Esophagus (tissue), 2 donors: ENCODE measurements around the gene OSCP1. TPM values are rescaled to one million over a fixed set of nuclear protein-coding genes. Genes with fewer than 3 reads are reported as not detected.

Experiments
- H3K27ac ChIP-seq, 2 donors: one replicate each; pipeline ENCODE4 v1.5.1; 2013; ENCODE audit warnings: low read depth in 2 of 2, mild to moderate bottlenecking in 2 of 2, inconsistent platforms in 1 of 2, low read length in 1 of 2, moderate library complexity in 1 of 2
- H3K27me3 ChIP-seq, 2 donors: one replicate each; pipeline ENCODE4 v1.6.1; 2013; ENCODE audit warnings: low read length in 2 of 2, control low read depth in 1 of 2, mild to moderate bottlenecking in 1 of 2; ENCODE audit not compliant: insufficient read depth in 2 of 2, control insufficient read depth in 1 of 2
- H3K36me3 ChIP-seq, 2 donors: one replicate each; pipeline ENCODE4 v1.6.1; 2013; ENCODE audit warnings: low read length in 1 of 2; ENCODE audit not compliant: control insufficient read depth in 2 of 2, insufficient read depth in 2 of 2
- H3K4me1 ChIP-seq, 2 donors: one replicate each; pipeline ENCODE4 v1.6.1; 2013; ENCODE audit warnings: low read length in 1 of 2; ENCODE audit not compliant: control insufficient read depth in 2 of 2, insufficient read depth in 2 of 2
- H3K4me3 ChIP-seq, 2 donors: one replicate each; pipeline ENCODE4 v1.5.1; 2013; ENCODE audit warnings: low read length in 2 of 2, mild to moderate bottlenecking in 2 of 2, low read depth in 1 of 2, moderate library complexity in 1 of 2
- H3K9me3 ChIP-seq, 2 donors: one replicate each; pipeline ENCODE4 v1.6.1; 2013; ENCODE audit warnings: mild to moderate bottlenecking in 2 of 2, low read depth in 1 of 2, low read length in 1 of 2, moderate library complexity in 1 of 2; ENCODE audit not compliant: control insufficient read depth in 2 of 2, insufficient read depth in 1 of 2
- WGBS, 2 donors: extraction: QIAGEN DNeasy Blood & Tissue Kit; methylation state at CpG; one replicate each; pipeline ENCODE4 v1.1.7; 2013; 5-methylcytosine and 5-hydroxymethylcytosine counted together
- polyA plus RNA-seq, 2 donors: library from polyadenylated mRNA; stranded (reverse); fragments of 200-250 nt; gene quantifications; one replicate each; pipeline ENCODE4 v1.2.3, GENCODE V29; 2013
- donor health status: healthy with polysubstance abuse.
- donor health status: Bipolar disorder and iron deficiency.

The OSCP1 gene
- polyA plus RNA-seq, 2 donors = 3.0 to 4.1 TPM

- no peaks in the 10 kb centered on the region for H3K27me3 ChIP-seq
- H3K9me3 ChIP-seq = no peaks in the 10 kb centered on the region
- H3K36me3 ChIP-seq = peaks cover 0 to 3% of the 10 kb centered on the region in 2 donors
- 51 to 62% methylated on average over 1 of the region's 1 CpG for WGBS, 2 donors
- H3K4me1 ChIP-seq = no peaks in the 10 kb centered on the region
- peak overlapping the region; percentile 12 to 62 for H3K27ac ChIP-seq
- no peak overlapping the region for H3K4me3 ChIP-seq
These were observed 13.4 kb downstream of the OSCP1 start for GRCh38 chr1:36436821-36437220.

DNA sequence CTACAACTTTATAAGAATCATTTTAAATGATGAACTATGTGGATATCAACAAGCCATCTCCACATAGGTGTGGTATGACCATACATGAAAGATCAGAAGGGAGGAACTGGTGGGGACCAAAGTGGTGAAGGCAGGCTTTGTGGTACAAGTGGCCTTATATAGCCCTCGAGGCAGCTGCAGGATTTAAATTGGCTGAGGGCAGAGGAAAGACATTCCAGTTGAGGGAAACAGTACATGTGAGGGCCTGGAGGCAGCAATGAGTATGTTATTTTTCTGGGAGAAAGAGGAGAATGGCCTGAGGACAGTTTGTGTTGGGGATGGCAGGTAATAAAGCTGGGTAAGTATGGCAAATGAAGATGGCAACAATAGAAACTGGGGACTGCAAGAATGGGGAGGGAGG, 17.1 kb downstream of the OSCP1 start:
- 37 to 56% methylated on average over 1 of the region's 1 CpG for WGBS, 2 donors
- H3K27ac ChIP-seq = no peak overlapping the region
- no peak overlapping the region for H3K4me3 ChIP-seq
- no peaks in the 10 kb centered on the region for H3K9me3 ChIP-seq
- H3K27me3 ChIP-seq = no peaks in the 10 kb centered on the region
- H3K36me3 ChIP-seq = peaks cover 0 to 3% of the 10 kb centered on the region in 2 donors
- no peaks in the 10 kb centered on the region for H3K4me1 ChIP-seq

DNA sequence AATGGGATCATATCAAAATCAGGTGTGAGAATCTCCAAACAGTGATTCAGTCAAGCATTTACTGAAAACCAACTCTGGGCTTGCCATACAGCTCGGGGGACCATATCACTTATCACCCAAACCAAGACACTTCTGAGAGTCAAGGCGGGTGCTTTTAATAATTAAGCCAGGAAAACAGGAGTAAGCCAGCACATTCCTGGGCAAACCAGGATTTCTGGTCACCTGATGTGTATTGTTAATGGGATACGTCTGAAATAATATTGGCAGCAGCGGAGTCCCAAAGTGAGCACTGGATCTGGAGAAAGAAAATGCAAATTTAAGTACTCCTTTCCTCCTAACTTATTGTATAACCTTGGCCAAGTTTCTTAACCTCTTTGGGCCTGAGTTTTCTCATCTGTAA, 17.6 kb downstream of the OSCP1 start:
- H3K27me3 ChIP-seq = no peaks in the 10 kb centered on the region
- no peak overlapping the region for H3K27ac ChIP-seq
- no peaks in the 10 kb centered on the region for H3K9me3 ChIP-seq
- WGBS, 2 donors = 66 to 68% methylated on average over 4 of the region's 4 CpGs
- no peaks in the 10 kb centered on the region for H3K4me1 ChIP-seq
- peaks cover 0 to 3% of the 10 kb centered on the region in 2 donors for H3K36me3 ChIP-seq
- no peak overlapping the region for H3K4me3 ChIP-seq

- H3K9me3 ChIP-seq = no peaks in the 10 kb centered on the region
- no peak overlapping the region for H3K4me3 ChIP-seq
- H3K4me1 ChIP-seq = peaks cover 0 to 3% of the 10 kb centered on the region in 2 donors
- H3K27me3 ChIP-seq = no peaks in the 10 kb centered on the region
- H3K36me3 ChIP-seq = no peaks in the 10 kb centered on the region
- H3K27ac ChIP-seq = no peak overlapping the region
- 54 to 56% methylated on average over 4 of the region's 4 CpGs for WGBS, 2 donors
These were observed 24.5 kb downstream of the OSCP1 start for GRCh38 chr1:36425791-36426190.

DNA sequence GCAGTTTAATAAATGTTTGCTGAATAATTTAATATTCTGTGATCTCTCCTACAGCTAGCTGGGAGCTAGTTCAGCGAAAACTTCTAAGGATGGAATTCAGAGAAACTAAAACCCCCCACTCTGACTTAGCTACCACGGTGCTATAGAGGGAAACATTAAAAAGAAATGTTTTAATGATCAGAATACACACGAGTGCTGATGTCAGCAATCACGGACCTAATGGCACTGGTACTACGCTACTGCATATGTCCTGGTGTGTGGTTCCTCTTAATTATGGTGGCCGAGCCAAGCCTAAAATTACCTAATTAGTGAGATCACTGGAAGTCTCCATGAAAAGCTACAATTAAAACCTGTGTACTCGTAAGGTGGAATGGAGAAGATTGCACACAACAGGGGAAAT, 28.6 kb downstream of the OSCP1 start:
- Histone ChIP-seq H3K9me3 (no peaks in the 10 kb centered on the region), H3K27ac (no peak overlapping the region), H3K36me3 (no peaks in the 10 kb centered on the region), H3K4me1 (peaks cover 0 to 3% of the 10 kb centered on the region in 2 donors), H3K4me3 (no peak overlapping the region), H3K27me3 (no peaks in the 10 kb centered on the region)
- 84 to 85% methylated on average over 7 of the region's 7 CpGs for WGBS, 2 donors

- Histone ChIP-seq H3K4me3 (no peak overlapping the region), H3K9me3 (no peaks in the 10 kb centered on the region), H3K4me1 (no peaks in the 10 kb centered on the region), H3K36me3 (no peaks in the 10 kb centered on the region), H3K27me3 (no peaks in the 10 kb centered on the region), H3K27ac (no peak overlapping the region)
- 14 to 16% methylated on average over 13 of the region's 13 CpGs for WGBS, 2 donors
These were observed 29.4 kb downstream of the OSCP1 start for GRCh38 chr1:36420836-36421317.

DNA sequence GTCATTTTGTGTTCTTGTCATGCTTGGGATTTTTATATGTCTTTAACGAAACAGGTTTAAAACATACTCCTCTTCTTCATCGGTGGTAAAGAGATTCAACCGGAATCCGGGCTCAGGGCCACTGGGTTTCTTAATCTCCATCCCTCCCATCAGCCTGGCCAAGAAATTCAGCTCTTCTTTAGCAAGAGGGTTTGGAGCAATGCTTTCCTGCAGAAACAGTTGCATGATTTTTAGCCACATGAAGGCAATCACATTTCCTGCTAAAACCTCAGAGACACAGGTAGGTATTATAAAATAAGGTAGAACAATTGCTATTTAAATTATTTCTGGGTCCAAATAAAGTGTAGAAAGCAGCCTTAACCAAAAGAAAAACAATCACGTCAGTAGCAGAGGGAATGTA, 29.8 kb downstream of the OSCP1 start:
- Histone ChIP-seq H3K9me3 (no peaks in the 10 kb centered on the region), H3K27ac (no peak overlapping the region), H3K36me3 (no peaks in the 10 kb centered on the region), H3K27me3 (no peaks in the 10 kb centered on the region), H3K4me1 (no peaks in the 10 kb centered on the region), H3K4me3 (no peak overlapping the region)
- 42 to 48% methylated on average over 5 of the region's 5 CpGs for WGBS, 2 donors

- H3K27ac ChIP-seq = no peak overlapping the region
These were observed 30.7 kb downstream of the OSCP1 start for GRCh38 chr1:36419569-36419968.

DNA sequence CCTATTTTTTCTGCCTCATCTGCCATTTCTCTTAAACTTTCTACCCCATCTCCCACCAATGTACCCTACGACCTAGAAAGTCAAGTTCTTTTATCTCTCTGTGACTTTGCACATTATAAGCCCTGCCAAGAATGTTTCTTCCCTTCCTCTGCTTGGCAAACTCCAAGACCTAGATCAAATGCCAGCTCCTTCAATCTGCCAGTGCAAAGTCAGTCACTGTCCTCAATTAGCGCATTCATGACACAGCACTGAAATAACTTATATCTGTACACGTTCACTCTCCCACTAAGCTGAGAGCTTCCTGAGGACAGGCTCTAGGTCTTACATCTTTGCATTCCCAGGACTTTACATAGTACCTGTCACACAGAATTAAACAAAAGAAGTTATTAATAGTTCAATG, 31.1 kb downstream of the OSCP1 start:
- Histone ChIP-seq H3K9me3 (no peaks in the 10 kb centered on the region), H3K27ac (no peak overlapping the region), H3K36me3 (no peaks in the 10 kb centered on the region), H3K4me1 (no peaks in the 10 kb centered on the region), H3K4me3 (no peak overlapping the region), H3K27me3 (no peaks in the 10 kb centered on the region)
- WGBS, 2 donors = 87 to 89% methylated on average over 3 of the region's 3 CpGs

More at GRCh38 chr1:36419569-36419968, 30.7 kb downstream of the OSCP1 start:
- H3K27me3 ChIP-seq = no peaks in the 10 kb centered on the region
- H3K36me3 ChIP-seq = no peaks in the 10 kb centered on the region
- H3K9me3 ChIP-seq = no peaks in the 10 kb centered on the region
- H3K4me3 ChIP-seq = no peak overlapping the region
- H3K4me1 ChIP-seq = no peaks in the 10 kb centered on the region
- WGBS, 2 donors = 81 to 92% methylated on average over 4 of the region's 4 CpGs

- Histone ChIP-seq H3K9me3 (no peaks in the 10 kb centered on the region), H3K27me3 (no peaks in the 10 kb centered on the region), H3K36me3 (no peaks in the 10 kb centered on the region), H3K27ac (no peak overlapping the region), H3K4me3 (no peak overlapping the region), H3K4me1 (no peaks in the 10 kb centered on the region)
- WGBS, 2 donors = 88 to 91% methylated on average over 9 of the region's 9 CpGs
These were observed 32.3 kb downstream of the OSCP1 start for GRCh38 chr1:36417931-36418330.
